Measurements from ENCODE around the gene OR51D1. TPM values are rescaled to one million over a fixed set of nuclear protein-coding genes. Genes with fewer than 3 reads are reported as not detected.

The OR51D1 gene
- total and polyA plus RNA-seq, 2 donors (not counting 1 experiment from before 2014, with no cell fraction given) = not detected

- no peak overlapping the region for H3K4me3 ChIP-seq (replicated peaks in 1 of 4; ENCODE audit: control extremely low read depth in 1 of 4, insufficient read depth in 1 of 4, low read depth in 3 of 4, low read length in 4 of 4)
- peaks cover 5% of the 10 kb centered on the region for H3K4me1 ChIP-seq (ENCODE audit: control insufficient read depth, extremely low read depth, insufficient read depth, low read length)
- no peaks in the 10 kb centered on the region for H3K9me3 ChIP-seq (ENCODE audit: control insufficient read depth, insufficient read depth, low read depth, low read length)
- TF ChIP-seq EZH2 (IDR thresholded peaks at IDR 0.05; ENCODE audit: low read length, missing control alignments) (no peak), CTCF (conservative IDR thresholded peaks at IDR 0.05 in 1 of 2, IDR thresholded peaks at IDR 0.05 in 1 of 2; ENCODE audit: low read depth in 1 of 2, low read length in 2 of 2) (no peak)
- no peak overlapping the region for H2AFZ ChIP-seq (ENCODE audit: low read length)
- peaks cover 3% of the 10 kb centered on the region for H3K79me2 ChIP-seq (ENCODE audit: control insufficient read depth, insufficient read depth, low read length)
- H4K20me1 ChIP-seq (ENCODE audit: control insufficient read depth, extremely low read depth, insufficient read depth, low read length) = no peaks in the 10 kb centered on the region
- H3K4me2 ChIP-seq (ENCODE audit: extremely low read depth, insufficient read depth, low read length) = no peak overlapping the region
- no peak overlapping the region for H3K27ac ChIP-seq (ENCODE audit: insufficient read depth, low read length)
- DNase-seq (ENCODE audit: low read depth in 2 of 2) = no peak
- H3K36me3 ChIP-seq (ENCODE audit: control insufficient read depth, insufficient read depth, low read length) = peaks cover 2% of the 10 kb centered on the region
- no peak overlapping the region for H3K9ac ChIP-seq (ENCODE audit: insufficient read depth, low read length)
- H3K27me3 ChIP-seq (ENCODE audit: control insufficient read depth, insufficient read depth, low read length) = no peaks in the 10 kb centered on the region
These were observed 32.2 kb upstream of the OR51D1 start for GRCh38 chr11:4605057-4605456.

- peaks cover 3% of the 10 kb centered on the region for H3K79me2 ChIP-seq (ENCODE audit: control insufficient read depth, insufficient read depth, low read length)
- H3K36me3 ChIP-seq (ENCODE audit: control insufficient read depth, insufficient read depth, low read length) = peaks cover 2% of the 10 kb centered on the region
- H3K9me3 ChIP-seq (ENCODE audit: control insufficient read depth, insufficient read depth, low read depth, low read length) = no peaks in the 10 kb centered on the region
- peak; percentile 11 to 44 for DNase-seq (ENCODE audit: low read depth in 2 of 2)
- peaks cover 5% of the 10 kb centered on the region for H3K4me1 ChIP-seq (ENCODE audit: control insufficient read depth, extremely low read depth, insufficient read depth, low read length)
- no peak overlapping the region for H3K9ac ChIP-seq (ENCODE audit: insufficient read depth, low read length)
- peak overlapping the region; percentile 45 to 88 (median 63) for H3K4me3 ChIP-seq (replicated peaks in 1 of 4; ENCODE audit: control extremely low read depth in 1 of 4, insufficient read depth in 1 of 4, low read depth in 3 of 4, low read length in 4 of 4)
- peak overlapping the region; percentile 80 for H3K4me2 ChIP-seq (ENCODE audit: extremely low read depth, insufficient read depth, low read length)
- TF ChIP-seq CTCF (conservative IDR thresholded peaks at IDR 0.05 in 1 of 2, IDR thresholded peaks at IDR 0.05 in 1 of 2; ENCODE audit: low read depth in 1 of 2, low read length in 2 of 2) = no peak
- no peak for TF ChIP-seq EZH2 (IDR thresholded peaks at IDR 0.05; ENCODE audit: low read length, missing control alignments)
- H4K20me1 ChIP-seq (ENCODE audit: control insufficient read depth, extremely low read depth, insufficient read depth, low read length) = no peaks in the 10 kb centered on the region
- H2AFZ ChIP-seq (ENCODE audit: low read length) = no peak overlapping the region
- no peak overlapping the region for H3K27ac ChIP-seq (ENCODE audit: insufficient read depth, low read length)
- H3K27me3 ChIP-seq (ENCODE audit: control insufficient read depth, insufficient read depth, low read length) = no peaks in the 10 kb centered on the region
These were observed 30.9 kb upstream of the OR51D1 start for GRCh38 chr11:4606231-4607015.

GRCh38 chr11:4607096-4607495 is 30.2 kb upstream of the OR51D1 start:
- Histone ChIP-seq H4K20me1 (ENCODE audit: control insufficient read depth, extremely low read depth, insufficient read depth, low read length) (no peaks in the 10 kb centered on the region), H3K4me3 (replicated peaks in 1 of 4; ENCODE audit: control extremely low read depth in 1 of 4, insufficient read depth in 1 of 4, low read depth in 3 of 4, low read length in 4 of 4) (peak overlapping the region; percentile 45 to 88 (median 63)), H3K4me2 (ENCODE audit: extremely low read depth, insufficient read depth, low read length) (peak overlapping the region; percentile 80), H3K4me1 (ENCODE audit: control insufficient read depth, extremely low read depth, insufficient read depth, low read length) (peaks cover 5% of the 10 kb centered on the region), H2AFZ (ENCODE audit: low read length) (peak overlapping the region; percentile 78), H3K79me2 (ENCODE audit: control insufficient read depth, insufficient read depth, low read length) (peaks cover 3% of the 10 kb centered on the region), H3K9ac (ENCODE audit: insufficient read depth, low read length) (no peak overlapping the region), H3K9me3 (ENCODE audit: control insufficient read depth, insufficient read depth, low read depth, low read length) (no peaks in the 10 kb centered on the region), H3K27me3 (ENCODE audit: control insufficient read depth, insufficient read depth, low read length) (no peaks in the 10 kb centered on the region), H3K36me3 (ENCODE audit: control insufficient read depth, insufficient read depth, low read length) (peaks cover 2% of the 10 kb centered on the region), H3K27ac (ENCODE audit: insufficient read depth, low read length) (no peak overlapping the region)
- DNase-seq (ENCODE audit: low read depth in 2 of 2) = peak; percentile 18 to 23
- TF ChIP-seq EZH2 (IDR thresholded peaks at IDR 0.05; ENCODE audit: low read length, missing control alignments) (no peak), CTCF (conservative IDR thresholded peaks at IDR 0.05 in 1 of 2, IDR thresholded peaks at IDR 0.05 in 1 of 2; ENCODE audit: low read depth in 1 of 2, low read length in 2 of 2) (no peak)
